Inflammatory macrophage treated with lipopolysaccharide for 1 hour (primary cell): ENCODE measurements around the gene PPP1R11.

Source experiments
- DNase-seq, 2 donors: peaks; one replicate each; pipeline ENCODE4 v3.0.0-alpha.2; 2020 to 2022

Gene PPP1R11

GRCh38 chr6:30061858-30062458, 5.0 kb upstream of the PPP1R11 start:
- no peak for DNase-seq

- DNase-seq = no peak
These were observed 4.4 kb upstream of the PPP1R11 start for GRCh38 chr6:30062471-30063178.

GRCh38 chr6:30063315-30063714, 3.7 kb upstream of the PPP1R11 start:
- no peak for DNase-seq

DNA sequence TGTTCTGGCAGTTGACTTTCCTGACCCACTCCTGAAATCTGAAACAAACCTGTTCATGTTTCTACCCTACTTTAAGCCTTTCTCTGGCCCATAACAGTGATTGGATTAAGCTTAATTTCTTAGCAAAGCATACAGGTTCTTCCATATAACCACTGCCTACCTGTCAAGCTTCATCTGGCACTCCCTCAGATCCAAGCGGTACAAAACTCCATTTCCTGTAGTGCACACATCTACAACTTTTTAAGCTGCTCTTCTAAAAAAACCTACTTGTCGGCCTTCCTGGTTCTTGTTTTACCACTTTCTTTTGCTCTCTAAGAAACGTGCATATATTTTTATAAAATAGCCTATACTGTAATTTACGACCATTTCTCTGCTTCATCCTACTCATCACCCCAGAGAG, 916 bp upstream of the PPP1R11 start:
- no peak for DNase-seq

GRCh38 chr6:30067460-30068139, 602 bp downstream of the PPP1R11 start:
- no peak for DNase-seq

DNA sequence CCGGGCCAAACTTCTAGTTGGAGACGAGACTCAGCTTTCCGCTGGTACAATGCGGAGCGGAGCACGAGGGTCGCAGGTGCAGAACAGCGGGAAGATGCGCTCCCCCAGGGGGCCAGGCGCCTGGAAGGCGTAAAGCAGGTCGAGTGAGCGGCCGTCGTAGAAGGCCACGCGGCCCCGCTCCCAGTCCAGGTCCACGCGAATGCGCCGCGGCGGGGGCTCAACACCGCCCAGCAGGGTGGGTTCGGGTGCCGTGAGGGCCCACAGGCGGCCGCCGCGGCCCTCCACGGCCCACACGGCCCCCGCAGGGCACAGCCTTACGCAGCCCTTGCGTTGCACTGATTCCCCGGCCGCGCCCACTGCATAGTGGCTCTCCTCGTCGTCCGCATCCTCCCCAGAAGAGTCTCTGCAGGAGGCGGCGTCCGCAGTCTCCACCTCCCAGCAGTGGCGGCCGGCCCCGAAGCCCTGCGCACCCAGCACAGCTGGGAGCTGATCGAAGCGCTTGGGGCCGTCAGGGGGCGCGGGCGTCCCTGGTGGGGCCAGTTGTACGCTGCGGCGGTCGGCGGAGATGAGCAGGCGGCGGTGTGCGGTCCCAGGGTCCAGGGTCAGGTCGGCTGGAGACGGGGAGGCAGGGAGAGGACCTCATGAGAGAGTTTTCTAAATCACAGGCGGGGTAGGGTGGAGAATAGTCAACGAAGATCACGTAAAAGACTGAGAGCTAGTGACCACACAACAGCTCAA, 4.3 kb downstream of the PPP1R11 start:
- DNase-seq = no peak

- no peak for DNase-seq
These were observed 4.9 kb downstream of the PPP1R11 start for GRCh38 chr6:30071858-30072257.

- no peak for DNase-seq
These were observed 6.7 kb downstream of the PPP1R11 start for GRCh38 chr6:30073489-30074235.

DNA sequence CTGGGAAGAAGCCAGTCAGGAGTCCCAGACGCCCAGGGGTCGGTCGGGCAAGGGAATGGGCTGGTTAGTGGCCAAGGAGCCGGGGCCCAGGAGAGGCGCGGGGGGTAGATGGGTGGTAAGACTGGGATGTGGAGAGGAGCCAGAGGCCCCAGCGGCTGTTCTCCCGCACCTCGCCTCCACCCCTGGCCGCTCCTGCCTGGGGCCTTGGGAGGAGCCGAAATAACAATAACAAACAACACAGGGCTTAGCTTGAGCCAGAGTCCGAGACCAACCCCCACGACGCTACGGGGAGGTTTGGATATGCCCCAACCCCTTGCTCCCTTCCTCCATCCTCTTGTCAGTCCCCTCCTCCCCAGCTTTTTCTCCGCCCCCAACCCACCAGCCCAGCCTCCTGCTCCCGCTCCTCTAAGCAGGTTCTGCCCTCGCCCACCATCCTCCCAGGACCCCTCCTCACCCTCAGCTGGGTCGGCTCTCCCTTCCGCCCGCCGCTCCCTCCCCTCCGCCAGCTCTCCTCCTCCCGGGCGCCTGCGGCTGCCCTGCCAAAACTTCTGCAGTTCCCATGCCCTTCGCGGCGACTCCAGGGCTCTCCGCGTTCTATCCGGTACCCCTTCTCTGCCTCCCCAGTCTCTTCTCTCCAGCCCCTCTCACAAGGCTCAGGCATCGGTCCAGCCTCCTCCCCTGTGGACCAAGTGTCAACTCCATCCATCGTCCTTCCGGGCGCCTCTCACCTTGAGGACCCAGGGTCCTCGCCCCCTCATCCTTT, 7.5 kb downstream of the PPP1R11 start:
- DNase-seq = no peak

DNA sequence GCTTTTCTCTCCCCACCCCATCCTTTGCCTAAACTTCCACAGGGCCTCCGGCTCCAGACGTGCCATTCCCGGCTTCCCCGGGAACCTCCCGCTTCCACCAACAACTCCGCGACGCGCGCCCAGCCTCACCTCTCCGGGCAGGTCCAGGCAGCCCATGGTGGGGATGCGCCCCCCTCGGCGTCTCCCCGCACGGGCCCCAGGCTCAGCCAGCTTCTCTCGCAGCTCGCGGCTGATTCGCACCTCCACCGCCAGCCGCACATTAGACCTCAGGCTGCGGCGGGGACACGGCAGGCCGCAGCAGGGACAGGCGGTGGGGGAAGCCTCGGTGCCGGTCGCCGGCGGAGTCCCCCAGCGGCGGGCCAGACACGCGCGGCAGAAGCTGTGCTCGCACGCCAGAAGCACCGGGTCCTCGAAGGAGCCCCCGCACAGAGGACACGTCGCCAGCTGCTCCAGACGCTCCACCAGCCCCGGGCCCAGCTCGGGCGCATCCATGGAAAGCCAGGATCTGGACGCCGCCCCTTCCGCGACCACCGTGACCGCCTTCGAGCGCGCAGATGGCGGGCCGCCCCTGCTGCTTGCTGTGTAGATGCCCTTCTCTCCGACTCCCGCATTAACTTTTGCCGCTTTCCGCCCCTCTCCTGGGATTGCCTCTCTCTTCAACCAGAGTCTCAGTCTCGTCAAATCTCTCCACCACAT, 8.2 kb downstream of the PPP1R11 start, which contains the start of gene RNF39:
Gene RNF39 (minus strand): TSS at position 676 of the 696 bp plus-strand sequence. CDS start 184 bp downstream, at position 492.
- DNase-seq = no peak

DNA sequence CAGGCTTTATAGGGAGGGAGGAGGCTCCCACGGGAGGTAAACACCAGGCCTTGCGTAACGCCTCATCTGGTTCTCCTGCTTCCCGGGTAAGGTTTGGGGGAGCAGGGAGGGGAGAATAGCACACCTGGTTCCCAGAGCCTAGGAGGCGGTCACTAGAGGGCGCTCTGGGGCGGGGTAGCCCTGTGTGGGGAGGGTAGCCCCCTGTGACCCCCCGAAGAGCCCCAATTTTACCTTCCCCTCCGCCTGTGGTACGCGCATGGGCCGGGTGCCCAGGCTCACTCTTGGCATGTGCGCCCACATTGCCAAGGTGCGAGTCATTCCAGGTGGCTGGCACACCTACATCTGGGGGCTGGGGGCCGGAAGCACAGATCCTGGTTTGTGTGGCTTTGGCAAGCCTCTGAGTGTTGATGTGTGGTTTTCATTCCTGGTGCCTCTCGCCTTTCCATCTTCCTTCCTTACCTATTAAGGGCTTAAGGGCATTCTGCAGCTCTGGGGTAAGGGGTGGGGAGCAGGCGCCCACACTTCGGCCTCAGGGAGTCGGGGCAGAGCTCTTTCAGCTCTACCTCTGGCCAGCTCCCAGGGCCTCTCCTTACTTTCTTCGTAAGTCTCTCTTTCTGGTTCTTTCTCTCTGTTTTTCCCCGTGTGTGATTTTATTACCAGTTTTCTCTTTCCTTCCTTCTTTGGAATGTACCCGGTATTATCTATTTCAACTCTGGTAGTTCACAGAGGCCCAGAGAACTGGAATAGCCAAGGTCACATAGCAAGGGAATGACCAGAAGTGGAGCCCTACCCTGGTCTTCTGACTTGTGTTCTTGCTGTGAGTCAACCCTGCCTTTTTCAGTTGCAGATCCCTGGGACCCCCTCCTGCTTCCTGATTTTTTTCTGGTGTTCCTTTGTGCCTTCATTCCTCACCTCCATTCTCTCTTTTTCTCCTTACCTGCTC, 9.1 kb downstream of the PPP1R11 start:
- no peak for DNase-seq

DNA sequence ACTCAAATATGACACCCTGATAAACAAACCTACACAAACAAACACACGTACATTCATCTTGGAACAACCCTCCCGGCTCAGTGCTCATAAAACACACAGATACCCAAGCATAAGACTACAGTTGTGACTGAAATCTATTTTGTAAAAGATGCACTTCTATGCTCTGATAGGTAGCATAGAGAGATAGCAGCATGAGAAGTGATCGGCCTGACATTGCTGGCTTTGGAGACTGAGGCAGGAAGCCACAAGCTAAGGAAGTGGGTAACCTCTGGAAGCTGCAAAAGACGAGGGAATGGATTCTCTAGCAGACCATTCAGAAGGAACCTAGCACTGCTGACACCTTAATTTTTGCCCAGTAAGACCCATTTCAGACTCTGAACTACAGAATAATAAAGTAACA, 10.2 kb downstream of the PPP1R11 start:
- DNase-seq = no peak

DNA sequence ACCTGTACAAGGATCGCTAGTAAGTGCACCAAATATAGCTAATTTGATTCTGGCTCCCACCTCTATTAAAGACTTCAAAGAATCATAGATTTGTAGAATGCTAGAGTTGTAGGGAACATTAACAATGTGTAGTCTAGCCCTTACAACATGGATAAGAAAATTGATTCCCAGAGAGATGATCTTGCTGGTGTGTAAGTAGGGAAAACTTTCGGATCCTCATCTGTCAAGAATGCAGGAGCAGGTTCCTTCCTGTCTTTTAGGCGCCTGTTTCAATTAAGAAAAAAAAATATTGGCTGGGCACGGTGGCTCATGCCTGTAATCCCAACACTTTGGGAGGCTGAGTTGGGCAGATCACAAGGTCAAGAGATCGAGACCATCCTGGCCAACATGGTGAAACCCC, 20.9 kb downstream of the PPP1R11 start:
- DNase-seq = no peak

DNA sequence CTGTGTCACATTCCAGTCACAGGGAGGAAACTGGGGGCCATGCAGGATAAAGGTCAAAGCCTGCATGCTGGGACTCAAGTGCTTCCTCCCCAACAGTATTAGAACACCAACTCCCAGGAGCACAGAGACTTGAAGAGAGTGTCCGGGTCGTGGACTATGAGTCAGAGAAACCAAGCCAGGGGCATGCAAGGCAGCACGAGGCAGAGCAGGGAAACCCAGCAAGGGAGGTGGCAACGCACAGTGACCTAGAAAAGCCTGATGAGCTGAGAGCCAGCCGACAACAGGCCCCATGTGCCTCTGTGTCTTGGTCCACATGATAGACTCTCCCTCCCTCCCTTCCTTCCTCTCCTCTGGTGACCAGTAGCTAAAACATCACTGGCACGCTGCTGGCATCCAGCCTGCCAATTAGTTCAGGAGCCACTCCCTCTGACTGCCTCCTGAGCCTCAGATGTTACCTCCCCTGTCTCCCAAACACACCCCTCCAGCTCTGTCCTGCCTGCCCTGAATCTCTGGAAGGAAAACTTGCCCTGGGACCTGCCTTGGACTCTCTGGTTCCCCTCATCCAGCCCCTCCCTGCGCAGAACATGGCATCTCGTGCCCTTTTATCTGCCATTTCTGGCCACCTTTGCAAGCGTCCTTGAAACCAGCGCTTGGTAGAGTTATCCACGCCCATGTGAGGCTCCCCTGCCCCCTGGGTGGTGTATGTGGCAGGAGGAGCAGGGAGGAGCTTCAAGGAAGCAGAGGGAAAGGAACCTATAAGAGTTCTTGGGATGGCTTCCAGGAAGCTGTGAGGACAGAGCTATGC, 24.8 kb downstream of the PPP1R11 start:
- peak; percentile 60 to 96 for DNase-seq

DNA sequence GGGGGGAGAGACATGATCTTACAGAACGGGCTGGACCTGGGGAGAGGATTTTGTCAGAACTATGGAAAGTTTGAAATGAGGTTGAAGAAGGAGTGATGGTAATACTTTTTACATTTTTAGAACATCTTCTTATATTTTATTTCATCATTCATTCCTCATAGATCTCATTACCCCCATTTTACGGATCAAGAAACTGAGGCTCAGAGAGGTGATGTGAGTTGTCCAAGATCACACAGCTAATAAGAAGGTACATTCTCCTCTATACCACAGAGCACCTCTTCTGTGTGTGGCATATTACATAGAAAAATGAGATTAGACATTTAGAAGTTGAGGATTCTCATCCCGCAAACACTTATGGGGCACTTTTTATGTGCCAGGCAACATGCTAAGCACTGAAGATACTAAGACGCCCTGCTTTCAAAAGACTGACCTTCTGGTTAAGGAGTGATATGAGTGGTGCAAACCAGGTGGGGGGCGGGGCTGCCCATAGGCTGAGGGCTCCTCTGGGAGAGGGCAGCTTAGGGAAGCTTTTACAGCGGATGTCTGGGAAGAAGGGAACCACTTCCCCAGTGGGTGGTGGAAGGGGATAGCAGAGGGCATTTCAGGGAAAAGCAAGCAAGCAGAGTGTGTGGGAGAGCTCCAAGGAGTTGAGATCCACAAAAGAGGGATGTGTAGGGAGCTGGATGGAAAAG, 26.0 kb downstream of the PPP1R11 start:
- DNase-seq = no peak

- DNase-seq = peak; percentile 51 to 77
These were observed 27.1 kb downstream of the PPP1R11 start for GRCh38 chr6:30093951-30094661.

- DNase-seq = no peak
These were observed 29.8 kb downstream of the PPP1R11 start for GRCh38 chr6:30096829-30097228.
